ENCODE results near the gene FAM53B.

Gene FAM53B

DNA sequence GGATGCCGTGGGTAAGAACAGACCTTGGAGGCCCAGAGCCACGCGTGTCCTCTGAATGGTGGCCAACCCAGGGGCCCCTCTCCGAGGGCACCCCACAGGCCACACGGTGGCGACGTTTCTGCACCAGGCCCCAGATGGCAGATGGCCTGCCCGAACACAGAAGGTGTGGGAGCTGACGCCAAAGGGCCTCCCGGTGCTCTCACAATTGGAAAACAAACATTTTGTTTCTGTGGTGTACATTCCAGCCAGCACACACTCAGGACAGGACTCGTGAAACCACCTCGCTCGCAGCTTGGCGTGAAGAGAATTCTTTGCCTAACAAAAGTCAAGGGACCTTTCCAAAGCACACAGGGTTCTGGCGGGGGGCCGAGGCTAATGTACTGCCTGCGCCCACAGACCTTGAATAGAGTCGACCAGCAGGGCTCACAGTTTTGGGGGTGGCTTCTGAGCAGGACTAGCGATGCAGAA, 112.1 kb downstream of the FAM53B start:
- DNase-seq (ENCODE audit: low read depth in 2 of 3, low spot score in 1 of 3), result no peak

DNA sequence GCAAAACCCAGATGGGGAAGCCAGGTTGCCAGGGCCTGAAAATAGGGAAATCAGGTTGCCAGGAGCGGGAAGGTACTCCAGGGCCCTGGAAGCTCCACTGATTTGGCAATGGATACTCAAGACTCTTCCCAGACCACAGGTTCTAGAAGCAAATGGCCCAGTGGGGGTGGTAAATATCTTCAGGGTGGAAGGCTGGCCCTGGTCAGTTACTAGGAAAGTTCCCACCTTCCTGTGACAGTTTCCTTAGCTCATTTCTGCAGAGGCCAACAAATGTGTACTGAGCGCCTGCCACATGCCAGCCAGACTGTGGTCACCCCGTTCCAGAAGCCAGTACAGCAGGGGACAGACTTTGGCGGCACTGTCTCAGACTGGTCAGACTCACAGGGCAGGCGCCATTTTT, 113.6 kb downstream of the FAM53B start:
- DNase-seq (ENCODE audit: low read depth in 2 of 3, low spot score in 1 of 3), result no peak

DNA sequence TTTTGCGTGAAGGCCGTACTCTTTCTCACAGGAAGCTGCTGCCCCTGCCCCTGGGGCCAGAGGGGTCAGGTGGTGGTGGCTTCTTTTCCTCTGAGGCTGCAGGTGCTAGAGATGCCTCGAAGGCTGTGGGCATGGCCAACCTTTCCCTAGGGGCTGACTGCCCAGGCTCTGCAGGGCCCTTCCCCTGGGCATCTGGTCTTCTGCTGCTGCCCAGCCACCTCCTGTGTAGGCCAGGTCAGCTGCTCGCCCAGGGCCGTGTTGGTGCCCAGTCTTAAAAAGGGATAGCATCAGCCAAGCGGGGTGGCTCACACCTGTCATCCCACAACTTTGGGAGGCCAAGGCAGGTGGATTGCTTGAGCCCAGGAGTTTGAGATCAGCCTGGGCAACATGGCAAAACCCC, 114.3 kb downstream of the FAM53B start:
- DNase-seq (ENCODE audit: low read depth in 2 of 3, low spot score in 1 of 3), result no peak

DNA sequence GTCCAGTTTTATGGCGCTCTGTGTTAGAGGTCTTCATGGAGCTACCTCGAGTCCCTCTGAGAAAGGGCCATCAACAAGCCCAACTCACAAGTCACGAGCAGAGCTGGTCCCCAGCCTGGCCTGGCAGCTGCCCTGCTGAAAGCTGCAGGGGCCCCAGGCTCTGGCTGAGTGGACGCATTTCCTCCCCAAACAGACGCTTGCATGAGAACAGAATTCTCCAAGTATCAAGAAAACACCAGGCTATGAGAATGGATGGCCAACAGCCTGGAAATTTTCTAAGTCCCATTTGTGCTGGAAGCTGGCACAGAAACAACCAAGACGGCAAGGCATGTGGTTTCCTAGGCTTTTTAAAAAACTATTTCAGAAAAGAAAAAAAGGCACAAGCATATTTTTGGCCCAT, 114.8 kb downstream of the FAM53B start:
- DNase-seq (ENCODE audit: low read depth in 2 of 3, low spot score in 1 of 3), result no peak

DNA sequence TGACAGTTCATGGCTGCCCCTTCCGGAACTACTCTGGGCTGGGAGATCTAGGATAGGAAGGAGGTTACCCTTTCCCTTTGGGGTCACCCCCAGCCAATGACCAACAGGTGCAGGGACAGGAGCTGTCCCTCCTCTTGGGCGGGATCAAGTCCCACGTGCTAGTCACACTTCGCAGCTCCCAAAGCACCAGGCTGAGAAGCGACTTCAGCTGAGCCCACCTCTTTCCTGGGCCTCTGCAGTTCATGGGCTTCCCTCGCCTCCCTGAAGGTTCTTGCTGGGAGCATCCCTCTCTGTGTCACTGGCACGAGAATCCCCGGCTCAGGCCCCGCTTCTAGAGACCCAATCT, 115.5 kb downstream of the FAM53B start:
- DNase-seq (ENCODE audit: low read depth in 2 of 3, low spot score in 1 of 3), result no peak

DNA sequence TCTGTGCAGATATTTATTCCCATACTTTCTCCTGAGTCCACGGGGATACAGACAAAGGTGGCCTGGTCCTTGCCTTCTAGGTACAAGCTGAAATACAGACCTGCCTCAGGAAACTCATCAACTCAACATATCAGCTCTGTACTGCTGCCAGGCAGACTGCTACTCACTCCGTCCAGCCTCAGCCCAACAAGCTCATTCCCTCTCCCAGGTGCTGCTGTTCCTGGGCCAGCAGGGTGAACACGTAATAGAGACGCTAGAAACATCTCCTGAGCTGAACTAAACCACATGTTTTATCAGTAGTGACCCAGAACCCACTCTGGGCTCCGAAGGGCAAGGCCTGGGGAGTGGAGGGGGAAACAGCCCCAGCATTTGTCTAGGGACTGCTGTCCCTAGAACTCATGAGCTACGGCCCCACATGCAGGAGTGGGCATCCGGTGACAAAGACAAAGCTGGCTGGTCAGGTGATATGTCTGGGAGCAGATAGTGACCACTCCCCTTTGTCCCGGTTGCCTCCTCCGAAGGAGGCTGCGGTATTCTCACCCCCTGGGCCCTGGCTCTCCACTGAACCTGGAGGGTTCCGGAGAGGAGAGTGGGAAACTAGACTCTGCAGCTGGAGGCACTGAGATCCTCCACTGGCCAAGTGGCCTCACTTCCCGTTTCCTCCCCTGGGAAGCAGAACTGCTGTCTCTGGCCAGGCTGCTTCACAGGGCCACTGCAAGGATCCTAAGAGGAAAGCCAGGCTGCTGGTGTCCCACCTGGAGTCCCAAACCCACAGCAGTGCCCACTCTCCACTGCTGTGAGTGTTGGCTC, 116.1 kb downstream of the FAM53B start:
- DNase-seq (ENCODE audit: low read depth in 2 of 3, low spot score in 1 of 3), result no peak

DNA sequence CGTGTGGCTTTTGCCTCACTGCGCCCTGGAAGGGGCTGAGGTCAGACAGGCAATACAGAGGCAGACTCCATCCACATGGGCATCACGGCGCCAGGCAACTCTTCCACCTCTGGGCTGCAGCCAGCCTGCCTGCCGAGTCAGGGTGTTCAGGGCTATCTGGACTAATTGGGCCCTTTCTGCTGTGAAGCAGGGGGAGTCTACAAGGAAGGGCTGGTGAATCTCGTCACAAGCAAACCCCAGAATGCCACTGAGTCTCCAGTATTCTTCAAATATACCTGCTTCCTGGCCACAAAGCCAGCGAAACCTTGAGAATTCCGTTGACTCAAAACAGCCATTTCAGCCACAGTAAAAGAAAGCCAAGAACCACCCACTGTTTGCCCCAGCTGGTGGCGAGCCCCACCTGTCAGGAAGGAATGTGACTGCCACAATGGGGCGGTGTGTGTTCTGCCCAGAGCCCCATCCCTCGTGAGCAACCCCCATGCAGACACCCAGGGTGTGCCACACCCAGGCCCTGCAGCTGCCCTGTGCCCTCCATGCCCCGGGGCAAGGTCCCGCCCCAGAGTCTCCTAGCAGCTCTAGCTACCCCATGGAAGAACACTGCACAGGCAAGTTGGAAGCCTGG, 117.3 kb downstream of the FAM53B start:
- peak in 2 of 3 donors; percentile 25 to 40 for DNase-seq (ENCODE audit: low read depth in 2 of 3, low spot score in 1 of 3)

- no peak for DNase-seq (ENCODE audit: low read depth in 2 of 3, low spot score in 1 of 3)
These were observed 118.3 kb downstream of the FAM53B start for GRCh38 chr10:124625831-124626238.

- no peak for DNase-seq (ENCODE audit: low read depth in 2 of 3, low spot score in 1 of 3)
These were observed 119.3 kb downstream of the FAM53B start for GRCh38 chr10:124624895-124625294.

- DNase-seq (ENCODE audit: low read depth in 2 of 3, low spot score in 1 of 3), result no peak
These were observed 119.7 kb downstream of the FAM53B start for GRCh38 chr10:124624466-124624865.

- DNase-seq (ENCODE audit: low read depth in 2 of 3, low spot score in 1 of 3), result no peak
These were observed 120.2 kb downstream of the FAM53B start for GRCh38 chr10:124624006-124624405.

GRCh38 chr10:124622866-124623536, 121.2 kb downstream of the FAM53B start:
- no peak for DNase-seq (ENCODE audit: low read depth in 2 of 3, low spot score in 1 of 3)

DNA sequence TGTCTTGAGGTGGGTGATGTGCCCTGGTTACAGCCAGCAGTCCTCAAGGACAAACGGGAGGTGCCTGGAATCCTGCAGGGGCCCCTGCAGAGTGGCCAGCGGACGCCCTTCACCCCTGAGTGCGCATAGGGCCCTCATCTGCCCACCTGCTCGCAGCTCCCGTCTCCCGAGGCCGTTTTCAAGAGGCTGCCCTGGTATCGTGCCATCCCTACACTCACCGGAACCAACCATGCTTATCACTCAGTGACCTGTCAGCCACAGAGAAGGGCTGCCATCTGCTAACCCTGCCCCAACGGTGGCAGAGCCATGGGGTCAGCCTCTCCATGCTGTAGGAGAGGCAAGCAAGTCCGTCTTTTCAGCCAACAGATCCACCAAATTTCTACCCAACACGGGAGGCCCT, 122.0 kb downstream of the FAM53B start:
- DNase-seq (ENCODE audit: low read depth in 2 of 3, low spot score in 1 of 3), result no peak

DNA sequence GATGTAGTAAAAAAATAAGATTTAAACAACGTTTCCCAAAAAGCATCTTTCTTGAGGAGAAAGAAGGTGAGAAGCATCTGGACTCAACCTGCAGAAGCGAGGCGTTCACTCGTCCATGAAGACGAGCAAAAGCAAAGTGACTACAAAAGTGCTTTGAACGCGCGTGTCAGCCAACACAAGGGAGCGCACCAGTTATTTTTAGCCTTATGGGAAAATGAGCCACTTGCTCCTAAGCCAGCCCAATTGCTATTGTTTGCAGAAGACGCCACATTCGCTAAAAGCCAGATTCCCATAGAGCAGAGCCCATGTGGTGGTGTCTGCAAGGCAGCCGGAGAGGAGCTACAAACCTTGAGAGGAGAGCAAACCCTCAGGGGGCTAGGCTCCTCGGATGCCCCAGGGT, 122.5 kb downstream of the FAM53B start:
- no peak for DNase-seq (ENCODE audit: low read depth in 2 of 3, low spot score in 1 of 3)

GRCh38 chr10:124619802-124620490, 124.2 kb downstream of the FAM53B start:
- DNase-seq (ENCODE audit: low read depth in 2 of 3, low spot score in 1 of 3), result no peak

- no peak for DNase-seq (ENCODE audit: low read depth in 2 of 3, low spot score in 1 of 3)
These were observed 125.0 kb downstream of the FAM53B start for GRCh38 chr10:124619195-124619594.

GRCh38 chr10:124618470-124619073, 125.6 kb downstream of the FAM53B start:
- no peak for DNase-seq (ENCODE audit: low read depth in 2 of 3, low spot score in 1 of 3)

GRCh38 chr10:124616836-124617130, 127.4 kb downstream of the FAM53B start:
- DNase-seq (ENCODE audit: low read depth in 2 of 3, low spot score in 1 of 3), result no peak

DNA sequence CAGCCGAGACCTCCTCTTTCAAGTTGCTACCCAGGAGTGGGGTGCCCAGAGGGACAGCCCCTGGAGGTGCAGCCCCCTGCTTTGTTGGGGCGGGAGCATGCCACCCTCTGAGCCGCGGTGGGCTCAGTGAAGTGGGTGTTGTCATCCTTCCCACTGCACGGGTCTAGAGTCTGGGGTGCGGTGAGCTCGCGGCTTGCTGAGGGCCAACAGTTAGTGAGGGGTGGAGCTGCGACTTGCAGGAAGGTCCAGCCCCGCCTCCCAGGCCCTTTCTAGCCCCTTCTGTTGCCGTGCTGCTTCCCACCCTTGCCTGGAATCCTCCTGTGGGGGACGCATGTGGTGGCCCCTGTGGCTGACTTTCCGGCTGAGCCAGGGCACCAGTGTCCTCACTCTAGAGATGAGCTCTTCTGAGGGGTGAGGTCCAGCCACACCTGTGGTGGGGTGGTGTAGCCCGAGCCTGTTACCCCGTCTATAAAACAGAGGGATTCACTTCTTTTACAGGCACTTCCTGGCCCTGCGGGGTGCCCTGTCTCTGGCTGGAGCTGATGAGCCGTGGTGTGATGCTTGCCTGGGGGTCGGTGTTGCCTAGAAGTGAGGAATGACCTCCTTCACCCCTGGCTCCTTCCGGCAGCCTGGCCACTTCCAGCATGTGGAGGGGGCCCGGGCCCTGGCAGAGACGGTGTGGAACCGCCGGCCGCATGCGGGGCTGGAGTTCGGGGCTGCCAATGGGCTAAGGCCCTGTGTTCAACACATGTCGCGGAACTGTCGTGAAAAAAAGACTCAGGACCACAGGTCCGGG, 127.9 kb downstream of the FAM53B start:
- no peak for DNase-seq (ENCODE audit: low read depth in 2 of 3, low spot score in 1 of 3)

DNA sequence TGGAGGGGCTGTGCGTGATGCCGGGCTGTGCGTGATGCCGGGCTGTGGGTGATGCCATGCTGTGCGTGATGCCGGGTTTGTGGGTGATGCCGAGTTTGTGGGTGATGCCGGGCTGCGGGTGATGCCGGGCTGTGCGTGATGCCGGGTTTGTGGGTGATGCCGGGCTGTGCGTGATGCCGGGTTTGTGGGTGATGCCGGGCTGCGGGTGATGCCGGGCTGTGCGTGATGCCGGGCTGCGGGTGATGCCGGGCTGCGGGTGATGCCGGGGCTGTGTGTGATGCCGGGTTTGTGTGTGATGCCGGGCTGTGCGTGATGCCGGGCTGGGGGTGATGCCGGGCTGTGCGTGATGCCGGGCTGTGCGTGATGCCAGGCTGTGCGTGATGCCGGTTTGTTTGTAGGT, 128.9 kb downstream of the FAM53B start:
- DNase-seq (ENCODE audit: low read depth in 2 of 3, low spot score in 1 of 3), result no peak

Measured in stimulated activated CD4-positive, alpha-beta T cell treated with anti-CD3 and anti-CD28 coated beads, Interleukin-12 subunit alpha, Interleukin-12 subunit beta, amount 100 ng/mL, for 48 hours (primary cell).